Heart left ventricle (tissue), 16 donors: Measurements from ENCODE around the gene C2CD2L. TPM values are rescaled to one million over a fixed set of nuclear protein-coding genes. Genes with fewer than 3 reads are reported as not detected.

Experiments
- ATAC-seq, 4 donors: fragments of 200-7000 bp; cut with Tn5 transposase; one replicate each; pipeline ENCODE4 v1.9.1; 2020 to 2022; ENCODE audit warnings: moderate library complexity in 4 of 4, mild to moderate bottlenecking in 3 of 4, moderate number of reproducible peaks in 1 of 4
- DNase-seq, 5 donors: peaks; one replicate each; pipeline ENCODE4 v3.0.0-alpha.2; 2020
- H3K27ac ChIP-seq, 12 donors: fragments of 200-600 bp; sonication (generic) in 4 of 12; one replicate each; pipeline versions ENCODE4 v1.5.0 to v1.8.0; 2016 to 2022; ENCODE audit warnings: mild to moderate bottlenecking in 2 of 12
- H3K27me3 ChIP-seq, 9 donors: fragments of 200-600 bp; sonication (generic) in 2 of 9; one replicate each; pipeline versions ENCODE4 v1.5.1 to v1.8.0; 2016 to 2022; ENCODE audit warnings: mild to moderate bottlenecking in 3 of 9
- H3K36me3 ChIP-seq, 9 donors: fragments of 200-600 bp; sonication (generic) in 2 of 9; one replicate each; pipeline versions ENCODE4 v1.5.0 to v1.8.0; 2018 to 2022; ENCODE audit warnings: mild to moderate bottlenecking in 2 of 9
- H3K4me1 ChIP-seq, 12 donors: fragments of 200-600 bp; sonication (generic) in 4 of 12; one replicate each; pipeline versions ENCODE4 v1.5.0 to v1.8.0; 2016 to 2022; ENCODE audit warnings: mild to moderate bottlenecking in 3 of 12
- H3K4me3 ChIP-seq, 12 donors: fragments of 200-600 bp; sonication (generic) in 4 of 12; one replicate each; pipeline versions ENCODE4 v1.5.0 to v1.8.0; 2017 to 2022; ENCODE audit warnings: mild to moderate bottlenecking in 9 of 12, moderate library complexity in 4 of 12
- H3K9me3 ChIP-seq, 12 donors: fragments of 200-600 bp; sonication (generic) in 4 of 12; one replicate each; pipeline versions ENCODE4 v1.5.0 to v1.8.0; 2016 to 2022; ENCODE audit warnings: mild to moderate bottlenecking in 1 of 12
- CTCF ChIP-seq, 12 donors: fragments of 200-600 bp; sonication (generic) in 4 of 12; IDR thresholded peaks; one replicate each; pipeline versions ENCODE4 v1.5.0 to v1.8.0; 2018 to 2022; ENCODE audit warnings: antibody characterized with exemption in 12 of 12, mild to moderate bottlenecking in 5 of 12
- POLR2A ChIP-seq, 2 donors: fragments of 450-650 bp; IDR thresholded peaks; one replicate each; pipeline ENCODE4 v1.6.1; 2017; ENCODE audit warnings: antibody characterized with exemption in 2 of 2, mild to moderate bottlenecking in 2 of 2, moderate library complexity in 2 of 2
- WGBS, 4 donors: extraction: QIAGEN DNeasy Blood & Tissue Kit in 2 of 4; methylation state at CpG; one replicate each; pipeline versions ENCODE4 v1.1.5 to v1.1.7; 2013 to 2018; 5-methylcytosine and 5-hydroxymethylcytosine counted together
- intact Hi-C, 10 donors: fragments of 100-400 bp; cut with DNase I; formaldehyde crosslinking; loops; one replicate each; pipeline versions ENCODE4 v1.11.1 to v1.14.2; 2022
- polyA plus RNA-seq, 2 donors: library from polyadenylated mRNA; stranded (reverse); fragments of 200-250 nt; gene quantifications; one replicate each; pipeline ENCODE4 v1.2.3, GENCODE V29; 2013
- total RNA-seq, 9 donors: library from RNA; depleted of rRNA in 2 of 9; stranded (reverse); fragments of >200 nt in 2 of 9; fragmentation: NEBNext Ultra II Directional in 3 of 9; extraction: Animal tissue kit (Norgen Biotek cat#: 25700) in 3 of 9; gene quantifications; one replicate each; pipeline versions ENCODE4 v1.1.0 to v1.2.4, GENCODE V29; 2016 to 2023
- donor health status: ischemic (EF 13 %, LVEDD 7.1; RV severe dilation, severe dysfunction).
- donor health status: healthy with polysubstance abuse.
- donor health status: DM: no; HTN: yes; CAD: no.
- donor health status: DM: no; HTN: no; CAD: no.
- donor health status: ischemic (EF 25% LVEDD 6.9; RV normal size, moderate dysfunction).
- donor health status: ischemic (EF 25% LVEDD 5.7; RV mildly dilated, moderate dysfunction).
- donor health status: healthy.
- donor health status: DM: yes; HTN: yes; CAD: no.
- donor health status: ischemic (EF 35%, LVEDD 5.7; RV mildly dilated, moderate dysfunction).
- donor health status: nonischemic (EF 11% LVEDD 7.7; RV severe dilation, severe dysfunction).
- donor health status: DM: yes; HTN: yes; CAD: no.
- donor health status: PGD.
- donor health status: ischemic (EF 29% LVEDD 5.4; RV normal size, mild dysfunction).
- donor health status: nonischemic (EF 23%, LVEDD 6.1; RV moderate dilation, normal function).

The C2CD2L gene
- total and polyA plus RNA-seq, 11 donors, result 6.6 to 18.3 (median 11.2) TPM

GRCh38 chr11:119107538-119108145, 498 bp downstream of the C2CD2L start:
- Histone ChIP-seq H3K36me3 (peaks cover 0 to 29% (median 17%) of the 10 kb centered on the region in 9 donors), H3K27me3 (no peaks in the 10 kb centered on the region), H3K9me3 (no peaks in the 10 kb centered on the region), H3K27ac (peak overlapping the region; percentile 52 to 93 (median 76)), H3K4me1 (peaks cover 0 to 52% (median 33%) of the 10 kb centered on the region in 12 donors), H3K4me3 (peak overlapping the region; percentile 78 to 99 (median 96))
- TF ChIP-seq CTCF (IDR thresholded peaks at IDR 0.05) (no peak), POLR2A (IDR thresholded peaks at IDR 0.05) (no peak)
- intact Hi-C loops, result loop anchor here in 2 of 10 donors (2.0 to 10.0 kb wide), 2 partner anchors 61 to 227 kb away; partner anchors contain the start of genes NLRX1 (in 1 of the 2) and RNF26 (in 1 of the 2)
- no peak for DNase-seq
- 0 to 1% (median 0%) methylated on average over 16 to 65 of the region's 65 CpGs for WGBS, 4 donors
- peak in 2 of 4 donors; percentile 32 to 36 for ATAC-seq

- ATAC-seq (no peak), DNase-seq (no peak)
- peaks cover 0 to 45% (median 27%) of the 10 kb centered on the region in 12 donors for H3K4me1 ChIP-seq
- 19 to 29% (median 22%) methylated on average over 6 to 8 of the region's 8 CpGs for WGBS, 4 donors
- H3K9me3 ChIP-seq, result no peaks in the 10 kb centered on the region
- TF ChIP-seq POLR2A (IDR thresholded peaks at IDR 0.05) (no peak), CTCF (IDR thresholded peaks at IDR 0.05) (no peak)
- H3K4me3 ChIP-seq, result peak overlapping the region; percentile 78 to 99 (median 96)
- no peaks in the 10 kb centered on the region for H3K27me3 ChIP-seq
- peaks cover 0 to 36% (median 23%) of the 10 kb centered on the region in 9 donors for H3K36me3 ChIP-seq
- intact Hi-C loops, result loop anchor here in 1 of 10 donors (10.0 kb wide), 1 partner anchor 226 kb away; the partner anchor contains the start of gene RNF26
- H3K27ac ChIP-seq, result peak overlapping the region in 11 of 12 donors; percentile 52 to 93 (median 78)
These were observed 1.2 kb downstream of the C2CD2L start for GRCh38 chr11:119108146-119108856.

- WGBS, 4 donors, result 87 to 92% (median 92%) methylated on average over 2 of the region's 2 CpGs
- no peaks in the 10 kb centered on the region for H3K9me3 ChIP-seq
- H3K4me3 ChIP-seq, result peak overlapping the region in 9 of 12 donors; percentile 78 to 99 (median 98)
- no peaks in the 10 kb centered on the region for H3K27me3 ChIP-seq
- intact Hi-C loops, result loop anchor here in 1 of 10 donors (10.0 kb wide), 1 partner anchor 226 kb away; the partner anchor contains the start of gene RNF26
- H3K4me1 ChIP-seq, result peaks cover 0 to 40% (median 23%) of the 10 kb centered on the region in 12 donors
- TF ChIP-seq POLR2A (IDR thresholded peaks at IDR 0.05), result no peak
- TF ChIP-seq CTCF (IDR thresholded peaks at IDR 0.05), result no peak
- peaks cover 0 to 41% (median 28%) of the 10 kb centered on the region in 9 donors for H3K36me3 ChIP-seq
- no peak for DNase-seq
- H3K27ac ChIP-seq, result peak overlapping the region in 1 of 12 donors; percentile 93
- ATAC-seq, result no peak
These were observed 1.7 kb downstream of the C2CD2L start for GRCh38 chr11:119108857-119109221.

- Histone ChIP-seq H3K4me3 (peak overlapping the region in 1 of 12 donors; percentile 99), H3K27ac (no peak overlapping the region), H3K27me3 (no peaks in the 10 kb centered on the region), H3K36me3 (peaks cover 0 to 51% (median 38%) of the 10 kb centered on the region in 9 donors), H3K4me1 (peaks cover 0 to 47% (median 23%) of the 10 kb centered on the region in 12 donors), H3K9me3 (no peaks in the 10 kb centered on the region)
- no peak for DNase-seq
- 92 to 100% (median 94%) methylated on average over 1 to 3 of the region's 3 CpGs for WGBS, 4 donors
- intact Hi-C loops, result loop anchor here in 2 of 10 donors (10.0 kb wide), 2 partner anchors 205 to 225 kb away; partner anchors contain the start of genes MCAM (in 1 of the 2) and RNF26 (in 1 of the 2)
- TF ChIP-seq POLR2A (IDR thresholded peaks at IDR 0.05) (no peak), CTCF (IDR thresholded peaks at IDR 0.05) (no peak)
- ATAC-seq, result no peak
These were observed 2.7 kb downstream of the C2CD2L start for GRCh38 chr11:119109843-119110242.
